Measurements from ENCODE around the gene CD53.

- TF ChIP-seq, protein P1, sequence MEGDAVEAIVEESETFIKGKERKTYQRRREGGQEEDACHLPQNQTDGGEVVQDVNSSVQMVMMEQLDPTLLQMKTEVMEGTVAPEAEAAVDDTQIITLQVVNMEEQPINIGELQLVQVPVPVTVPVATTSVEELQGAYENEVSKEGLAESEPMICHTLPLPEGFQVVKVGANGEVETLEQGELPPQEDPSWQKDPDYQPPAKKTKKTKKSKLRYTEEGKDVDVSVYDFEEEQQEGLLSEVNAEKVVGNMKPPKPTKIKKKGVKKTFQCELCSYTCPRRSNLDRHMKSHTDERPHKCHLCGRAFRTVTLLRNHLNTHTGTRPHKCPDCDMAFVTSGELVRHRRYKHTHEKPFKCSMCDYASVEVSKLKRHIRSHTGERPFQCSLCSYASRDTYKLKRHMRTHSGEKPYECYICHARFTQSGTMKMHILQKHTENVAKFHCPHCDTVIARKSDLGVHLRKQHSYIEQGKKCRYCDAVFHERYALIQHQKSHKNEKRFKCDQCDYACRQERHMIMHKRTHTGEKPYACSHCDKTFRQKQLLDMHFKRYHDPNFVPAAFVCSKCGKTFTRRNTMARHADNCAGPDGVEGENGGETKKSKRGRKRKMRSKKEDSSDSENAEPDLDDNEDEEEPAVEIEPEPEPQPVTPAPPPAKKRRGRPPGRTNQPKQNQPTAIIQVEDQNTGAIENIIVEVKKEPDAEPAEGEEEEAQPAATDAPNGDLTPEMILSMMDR (IDR thresholded peaks at IDR 0.05; ENCODE audit: low read depth, low read length, poor library complexity, severe bottlenecking) = no peak
- TF ChIP-seq EZH2phosphoT487 (IDR thresholded peaks at IDR 0.05; ENCODE audit: borderline replicate concordance, low read length) = no peak
Observed at GRCh38 chr1:110914676-110915075, 41.7 kb downstream of the CD53 start.

All from DOHH2 (cell line).